GM18511 (cell line): ENCODE measurements around the gene LDLRAD4.

ENCODE experiments used
- ATAC-seq: cut with Tn5 transposase; IDR thresholded peaks from one replicate; pipeline ENCODE4 v1.9.1; 2021; ENCODE audit warnings: mild to moderate bottlenecking, moderate library complexity; ENCODE audit not compliant: unreplicated experiment

LDLRAD4 gene

GRCh38 chr18:13399511-13399910, 181.0 kb downstream of the LDLRAD4 start:
- no peak for ATAC-seq

- ATAC-seq = no peak
Measured at GRCh38 chr18:13400636-13401315, 182.2 kb downstream of the LDLRAD4 start.

- ATAC-seq = no peak
Measured at GRCh38 chr18:13401404-13401803, 182.8 kb downstream of the LDLRAD4 start.

- no peak for ATAC-seq
Measured at GRCh38 chr18:13401826-13402225, 183.3 kb downstream of the LDLRAD4 start.

GRCh38 chr18:13403786-13404549, 185.4 kb downstream of the LDLRAD4 start:
- ATAC-seq = no peak

- no peak for ATAC-seq
Measured at GRCh38 chr18:13405305-13406038, 186.9 kb downstream of the LDLRAD4 start.

GRCh38 chr18:13406049-13406615, 187.6 kb downstream of the LDLRAD4 start:
- ATAC-seq = no peak

GRCh38 chr18:13406736-13407135, 188.2 kb downstream of the LDLRAD4 start:
- ATAC-seq = no peak

GRCh38 chr18:13407484-13407883, 188.9 kb downstream of the LDLRAD4 start:
- ATAC-seq = no peak

GRCh38 chr18:13409026-13409425, 190.5 kb downstream of the LDLRAD4 start:
- ATAC-seq = no peak

- no peak for ATAC-seq
Measured at GRCh38 chr18:13409997-13410396, 191.4 kb downstream of the LDLRAD4 start.

GRCh38 chr18:13410471-13410870, 191.9 kb downstream of the LDLRAD4 start:
- no peak for ATAC-seq

GRCh38 chr18:13412017-13412416, 193.5 kb downstream of the LDLRAD4 start:
- no peak for ATAC-seq

- no peak for ATAC-seq
Measured at GRCh38 chr18:13412901-13413300, 194.3 kb downstream of the LDLRAD4 start.

GRCh38 chr18:13414102-13414501, 195.5 kb downstream of the LDLRAD4 start:
- no peak for ATAC-seq

- ATAC-seq = no peak
Measured at GRCh38 chr18:13414521-13414920, 196.0 kb downstream of the LDLRAD4 start.

- no peak for ATAC-seq
Measured at GRCh38 chr18:13415736-13416135, 197.2 kb downstream of the LDLRAD4 start.

GRCh38 chr18:13416208-13416607, 197.6 kb downstream of the LDLRAD4 start:
- no peak for ATAC-seq

GRCh38 chr18:13416848-13417247, 198.3 kb downstream of the LDLRAD4 start:
- ATAC-seq = no peak

GRCh38 chr18:13418013-13418710, 199.6 kb downstream of the LDLRAD4 start:
- no peak for ATAC-seq
